Smooth muscle cell (in vitro differentiated cells): Measurements from ENCODE around the gene MAML1. TPM values are rescaled to one million over a fixed set of nuclear protein-coding genes. Genes with fewer than 3 reads are reported as not detected.

Experiments
- DNase-seq: peaks from one replicate; lab custom pipeline; 2025; ENCODE audit not compliant: unreplicated experiment; lab: John Stamatoyannopoulos, UW
- H2AFZ ChIP-seq: fragments of 200-600 bp; sonication (generic); 2 replicates; pipeline ENCODE4 v1.6.0; 2016; ENCODE audit warnings: antibody characterized with exemption, low read depth, mild to moderate bottlenecking
- H3F3A ChIP-seq: fragments of 200-600 bp; sonication (generic); 2 replicates; pipeline ENCODE4 v1.6.0; 2017; ENCODE audit warnings: antibody characterized with exemption, low read depth
- H3K27ac ChIP-seq: fragments of 200-600 bp; sonication (generic); 2 replicates; pipeline ENCODE4 v1.5.1; 2016; ENCODE audit warnings: low read depth, mild to moderate bottlenecking
- H3K27me3 ChIP-seq: fragments of 200-600 bp; sonication (generic); 2 replicates; pipeline ENCODE4 v1.6.1; 2016; ENCODE audit warnings: low read depth, mild to moderate bottlenecking
- H3K36me3 ChIP-seq: fragments of 200-600 bp; sonication (generic); 2 replicates; pipeline ENCODE4 v1.5.1; 2016; ENCODE audit warnings: low read depth
- H3K4me1 ChIP-seq: fragments of 200-600 bp; sonication (generic); 2 replicates; pipeline ENCODE4 v1.5.1; 2016; ENCODE audit warnings: low read depth
- H3K4me2 ChIP-seq: fragments of 200-600 bp; sonication (generic); 2 replicates; pipeline ENCODE4 v1.6.0; 2016; ENCODE audit warnings: mild to moderate bottlenecking
- H3K4me3 ChIP-seq: fragments of 200-600 bp; sonication (generic); 2 replicates; pipeline ENCODE4 v1.5.1; 2016; ENCODE audit warnings: mild to moderate bottlenecking
- H3K79me2 ChIP-seq: fragments of 200-600 bp; sonication (generic); 2 replicates; pipeline ENCODE4 v1.6.0; 2016; ENCODE audit warnings: low read depth, mild to moderate bottlenecking
- H3K9ac ChIP-seq: fragments of 200-600 bp; sonication (generic); 2 replicates; pipeline ENCODE4 v1.6.0; 2016; ENCODE audit warnings: low read depth
- H3K9me3 ChIP-seq: fragments of 200-600 bp; sonication (generic); replicated peaks from 2 replicates; pipeline ENCODE4 v1.5.1; 2016; ENCODE audit warnings: low read depth
- H4K20me1 ChIP-seq: fragments of 200-600 bp; sonication (generic); 2 replicates; pipeline ENCODE4 v1.6.0; 2016; ENCODE audit warnings: low read depth
- WGBS: methylation state at CpG from one replicate; pipeline ENCODE4 v1.1.7; 2016; ENCODE audit warnings: low lambda C conversion rate; 5-methylcytosine and 5-hydroxymethylcytosine counted together
- polyA plus RNA-seq: library from polyadenylated mRNA; unstranded; fragments of >200 nt; fragmentation: Nextera tagmentation; extraction: Ambion mirVana; gene quantifications from 2 replicates; pipeline ENCODE4 v1.2.1, GENCODE V29; 2016
- total RNA-seq: library from RNA; depleted of rRNA; stranded (reverse); fragments of >200 nt; gene quantifications from 2 replicates; pipeline ENCODE4 v1.2.3, GENCODE V29; 2014
- TF ChIP-seq, protein P1 (sequence below): fragments of 200-600 bp; sonication (generic); IDR thresholded peaks from 2 replicates; pipeline ENCODE4 v1.5.1; 2017; ENCODE audit warnings: borderline replicate concordance, mild to moderate bottlenecking, antibody characterized with exemption; ENCODE audit not compliant: insufficient read depth, poor library complexity, severe bottlenecking

Gene MAML1
- total and polyA plus RNA-seq, 2 experiments from 2014 or later, result 9.9 to 11.5 TPM

DNA sequence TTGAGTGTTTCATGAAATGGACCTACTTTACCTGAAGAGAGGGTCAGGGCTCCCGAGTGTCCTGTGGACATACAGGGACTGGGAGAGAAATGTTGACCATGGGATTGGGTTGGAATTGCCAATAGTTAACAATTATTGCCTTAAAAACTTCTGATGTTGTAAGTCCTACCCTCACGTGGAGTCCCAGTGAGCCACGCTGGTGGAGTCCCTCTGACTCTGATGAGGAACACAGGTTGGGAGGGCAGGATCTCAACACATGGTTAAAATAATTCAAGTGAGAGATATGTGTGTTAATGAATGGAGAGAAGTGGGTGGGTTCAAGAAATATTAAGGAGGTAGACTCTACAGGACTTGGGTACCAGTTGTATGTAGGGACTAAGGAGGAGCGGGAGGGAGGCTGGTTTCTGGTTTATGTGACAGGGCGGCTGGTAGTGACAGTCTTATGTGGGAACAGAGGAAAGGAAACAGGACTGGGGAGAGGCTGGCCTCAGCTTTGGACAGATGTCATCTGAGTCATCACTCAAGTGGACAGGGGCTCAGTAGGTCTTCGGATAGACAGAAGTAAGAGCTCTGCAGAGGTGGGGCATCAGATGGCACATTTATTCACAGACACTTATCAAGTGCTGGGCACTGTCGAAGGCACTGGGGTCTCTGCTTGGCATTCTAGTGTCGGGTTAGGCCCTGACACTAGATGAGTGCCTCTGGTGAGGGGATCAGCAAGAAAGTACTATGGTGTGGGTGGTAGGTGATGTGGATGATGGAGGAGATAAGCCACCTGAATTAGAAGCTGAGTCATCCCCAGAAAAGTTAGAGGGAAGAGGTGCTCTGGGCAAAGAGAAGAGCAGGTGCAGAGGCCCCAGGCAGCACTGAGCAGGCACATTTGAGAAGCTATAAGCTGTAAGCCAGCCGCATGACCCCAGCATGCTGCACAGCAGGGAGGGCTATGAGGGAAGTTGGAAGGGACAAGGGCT is 27.2 kb downstream of the MAML1 start:
- 67% methylated on average over 9 of the region's 9 CpGs for WGBS
- Histone ChIP-seq H2AFZ (no peak overlapping the region), H4K20me1 (peaks cover 98% of the 10 kb centered on the region), H3K4me1 (peaks cover 14% of the 10 kb centered on the region), H3K36me3 (no peaks in the 10 kb centered on the region), H3K27me3 (no peaks in the 10 kb centered on the region), H3F3A (peaks cover 14% of the 10 kb centered on the region), H3K9me3 (no peaks in the 10 kb centered on the region), H3K27ac (peak overlapping the region; percentile 25), H3K9ac (no peak overlapping the region), H3K79me2 (peaks cover 78% of the 10 kb centered on the region), H3K4me3 (no peak overlapping the region), H3K4me2 (no peak overlapping the region)
- no peak for DNase-seq
- TF ChIP-seq, protein P1, sequence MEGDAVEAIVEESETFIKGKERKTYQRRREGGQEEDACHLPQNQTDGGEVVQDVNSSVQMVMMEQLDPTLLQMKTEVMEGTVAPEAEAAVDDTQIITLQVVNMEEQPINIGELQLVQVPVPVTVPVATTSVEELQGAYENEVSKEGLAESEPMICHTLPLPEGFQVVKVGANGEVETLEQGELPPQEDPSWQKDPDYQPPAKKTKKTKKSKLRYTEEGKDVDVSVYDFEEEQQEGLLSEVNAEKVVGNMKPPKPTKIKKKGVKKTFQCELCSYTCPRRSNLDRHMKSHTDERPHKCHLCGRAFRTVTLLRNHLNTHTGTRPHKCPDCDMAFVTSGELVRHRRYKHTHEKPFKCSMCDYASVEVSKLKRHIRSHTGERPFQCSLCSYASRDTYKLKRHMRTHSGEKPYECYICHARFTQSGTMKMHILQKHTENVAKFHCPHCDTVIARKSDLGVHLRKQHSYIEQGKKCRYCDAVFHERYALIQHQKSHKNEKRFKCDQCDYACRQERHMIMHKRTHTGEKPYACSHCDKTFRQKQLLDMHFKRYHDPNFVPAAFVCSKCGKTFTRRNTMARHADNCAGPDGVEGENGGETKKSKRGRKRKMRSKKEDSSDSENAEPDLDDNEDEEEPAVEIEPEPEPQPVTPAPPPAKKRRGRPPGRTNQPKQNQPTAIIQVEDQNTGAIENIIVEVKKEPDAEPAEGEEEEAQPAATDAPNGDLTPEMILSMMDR, result no peak

DNA sequence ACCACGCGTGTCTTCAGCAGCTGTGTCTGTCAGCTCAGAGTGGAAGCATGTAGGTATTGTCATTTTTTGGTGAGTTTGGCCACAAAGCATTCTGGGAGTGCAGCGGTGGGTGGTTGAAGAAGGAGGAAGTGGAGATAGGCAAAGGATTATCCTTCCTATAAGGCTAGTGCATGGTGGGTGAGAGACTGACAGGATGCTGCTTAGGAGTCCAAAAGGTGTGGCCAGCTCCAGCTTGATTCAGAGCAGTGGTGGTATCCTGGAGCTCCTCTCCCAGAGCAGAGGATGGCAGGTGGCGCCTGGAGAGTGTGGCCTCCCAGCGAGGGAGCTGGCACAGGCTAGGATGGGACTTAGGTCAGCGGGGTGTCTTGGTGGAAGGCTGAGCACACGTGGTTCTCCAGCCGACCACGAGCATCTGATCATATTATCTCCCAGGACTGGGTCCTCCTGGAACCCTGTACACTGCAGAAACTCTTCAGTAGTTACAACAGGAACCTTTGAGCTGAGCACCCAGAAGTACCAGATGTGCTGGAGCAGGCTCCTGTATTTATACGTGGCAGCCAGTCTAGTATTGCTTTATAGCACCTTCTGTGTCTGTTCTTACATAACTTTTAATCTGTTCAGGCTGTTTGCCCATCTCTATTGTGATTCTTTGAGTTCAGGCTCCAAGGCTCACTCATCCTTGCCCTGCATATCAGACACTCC is 29.6 kb downstream of the MAML1 start:
- TF ChIP-seq, protein P1, result no peak
- WGBS, result 70% methylated on average over 10 of the region's 10 CpGs
- Histone ChIP-seq H3F3A (peaks cover 26% of the 10 kb centered on the region), H3K9me3 (no peaks in the 10 kb centered on the region), H4K20me1 (peaks cover 98% of the 10 kb centered on the region), H3K27me3 (no peaks in the 10 kb centered on the region), H3K4me3 (no peak overlapping the region), H3K4me2 (peak overlapping the region; percentile 29), H3K36me3 (no peaks in the 10 kb centered on the region), H3K4me1 (peaks cover 25% of the 10 kb centered on the region), H2AFZ (no peak overlapping the region), H3K27ac (peak overlapping the region; percentile 94), H3K9ac (no peak overlapping the region), H3K79me2 (peaks cover 56% of the 10 kb centered on the region)
- DNase-seq, result no peak

DNA sequence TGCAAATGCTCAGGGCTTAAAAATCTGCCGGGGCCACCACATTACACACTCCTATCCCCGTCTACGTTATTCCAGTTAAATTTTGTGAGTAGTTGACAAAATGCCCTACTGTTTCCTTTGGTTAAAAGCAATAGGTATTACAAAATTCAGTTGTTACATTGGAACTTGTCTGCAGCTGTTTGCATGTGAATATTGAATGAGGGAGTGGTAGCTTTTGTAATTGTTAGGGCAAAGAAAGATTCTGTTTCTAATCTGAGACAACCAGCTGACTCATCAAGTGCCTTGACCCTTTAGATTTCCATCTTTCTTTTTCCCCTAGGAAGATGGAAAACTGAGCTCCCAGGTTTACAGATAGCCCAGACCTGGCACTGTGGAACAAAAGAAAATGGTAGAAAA is 30.2 kb downstream of the MAML1 start:
- Histone ChIP-seq H4K20me1 (peaks cover 98% of the 10 kb centered on the region), H3K79me2 (peaks cover 56% of the 10 kb centered on the region), H3K4me2 (peak overlapping the region; percentile 29), H3K27ac (peak overlapping the region; percentile 94), H3K27me3 (no peaks in the 10 kb centered on the region), H3F3A (peaks cover 26% of the 10 kb centered on the region), H3K36me3 (no peaks in the 10 kb centered on the region), H2AFZ (no peak overlapping the region), H3K4me1 (peaks cover 25% of the 10 kb centered on the region), H3K9ac (no peak overlapping the region), H3K9me3 (no peaks in the 10 kb centered on the region), H3K4me3 (no peak overlapping the region)
- TF ChIP-seq, protein P1, result no peak
- no peak for DNase-seq
- WGBS, result 23% methylated on average over 3 of the region's 3 CpGs
